Epithelial cell of proximal tubule (primary cell): ENCODE measurements around the gene CYP4F12. TPM values are rescaled to one million over a fixed set of nuclear protein-coding genes. Genes with fewer than 3 reads are reported as not detected.

Experiments
- DNase-seq: peaks from one replicate; pipeline ENCODE4 v3.0.0-alpha.2; 2011; ENCODE audit warnings: low read depth
- H3K4me3 ChIP-seq: 2 replicates; pipeline ENCODE4 v1.5.1; 2011; ENCODE audit warnings: low read depth, mild to moderate bottlenecking, low read length
- CTCF ChIP-seq: conservative IDR thresholded peaks from 2 replicates; pipeline ENCODE4 v1.5.1; 2012; ENCODE audit warnings: low read depth, mild to moderate bottlenecking, low read length
- total RNA-seq: library from RNA; depleted of rRNA; stranded (reverse); fragments of >200 nt; gene quantifications from 2 replicates; pipeline ENCODE4 v1.2.3, GENCODE V29; 2015

CYP4F12 gene
- total RNA-seq, 1 donor from 2014 or later, result not detected

- DNase-seq, result no peak
- no peak overlapping the region for H3K4me3 ChIP-seq
- TF ChIP-seq CTCF, result no peak
Observed at GRCh38 chr19:15633082-15633835, 39.6 kb upstream of the CYP4F12 start.

GRCh38 chr19:15634105-15634504 lies 38.8 kb upstream of the CYP4F12 start:
- no peak overlapping the region for H3K4me3 ChIP-seq
- TF ChIP-seq CTCF, result no peak
- no peak for DNase-seq

- H3K4me3 ChIP-seq, result no peak overlapping the region
- no peak for DNase-seq
- no peak for TF ChIP-seq CTCF
Observed at GRCh38 chr19:15635016-15635805, 37.7 kb upstream of the CYP4F12 start.

GRCh38 chr19:15636026-15636425 lies 36.9 kb upstream of the CYP4F12 start:
- no peak for TF ChIP-seq CTCF
- no peak for DNase-seq
- no peak overlapping the region for H3K4me3 ChIP-seq

- TF ChIP-seq CTCF, result no peak
- no peak overlapping the region for H3K4me3 ChIP-seq
- no peak for DNase-seq
Observed at GRCh38 chr19:15639596-15639995, 33.3 kb upstream of the CYP4F12 start.

GRCh38 chr19:15640294-15640903 lies 32.5 kb upstream of the CYP4F12 start, which contains the start of gene CYP4F3:
TSS of gene CYP4F3 (plus strand) at chr19:15640897. CDS start at chr19:15641416, 519 bp downstream.
- H3K4me3 ChIP-seq, result no peak within 1 kb of the TSS
- DNase-seq, result no peak
- TF ChIP-seq CTCF, result no peak
